C4-2B (cell line): ENCODE results near the gene LRCH3.

ENCODE experiments used
- ZFX ChIP-seq: fragments of 450-650 bp; IDR thresholded peaks from 2 replicates; pipeline ENCODE4 v1.6.1; 2017
- TF ChIP-seq, protein P1 (sequence below): fragments of 450-650 bp; conservative IDR thresholded peaks from 2 replicates; pipeline ENCODE4 v1.5.1; 2017; ENCODE audit warnings: mild to moderate bottlenecking

DNA sequence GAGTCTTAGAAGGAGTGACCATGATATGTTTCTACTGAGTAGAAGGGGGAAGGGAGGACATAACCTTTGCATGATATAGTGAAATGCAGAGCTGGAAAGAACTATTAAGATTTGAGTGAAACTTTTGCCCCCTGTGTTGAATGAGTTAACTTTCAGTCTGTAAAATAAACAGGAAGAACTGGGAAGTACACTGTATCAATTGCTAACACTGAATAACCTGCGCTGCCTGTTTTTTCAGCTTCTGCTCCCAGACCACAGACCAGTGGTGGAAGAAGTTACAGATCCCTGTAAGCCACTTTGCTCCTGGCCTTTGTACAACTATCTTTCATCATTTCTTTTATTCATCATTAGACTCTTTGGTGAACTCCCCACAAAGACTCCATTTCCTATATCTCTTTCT is 3.6 kb upstream of the LRCH3 start:
- TF ChIP-seq, protein P1, sequence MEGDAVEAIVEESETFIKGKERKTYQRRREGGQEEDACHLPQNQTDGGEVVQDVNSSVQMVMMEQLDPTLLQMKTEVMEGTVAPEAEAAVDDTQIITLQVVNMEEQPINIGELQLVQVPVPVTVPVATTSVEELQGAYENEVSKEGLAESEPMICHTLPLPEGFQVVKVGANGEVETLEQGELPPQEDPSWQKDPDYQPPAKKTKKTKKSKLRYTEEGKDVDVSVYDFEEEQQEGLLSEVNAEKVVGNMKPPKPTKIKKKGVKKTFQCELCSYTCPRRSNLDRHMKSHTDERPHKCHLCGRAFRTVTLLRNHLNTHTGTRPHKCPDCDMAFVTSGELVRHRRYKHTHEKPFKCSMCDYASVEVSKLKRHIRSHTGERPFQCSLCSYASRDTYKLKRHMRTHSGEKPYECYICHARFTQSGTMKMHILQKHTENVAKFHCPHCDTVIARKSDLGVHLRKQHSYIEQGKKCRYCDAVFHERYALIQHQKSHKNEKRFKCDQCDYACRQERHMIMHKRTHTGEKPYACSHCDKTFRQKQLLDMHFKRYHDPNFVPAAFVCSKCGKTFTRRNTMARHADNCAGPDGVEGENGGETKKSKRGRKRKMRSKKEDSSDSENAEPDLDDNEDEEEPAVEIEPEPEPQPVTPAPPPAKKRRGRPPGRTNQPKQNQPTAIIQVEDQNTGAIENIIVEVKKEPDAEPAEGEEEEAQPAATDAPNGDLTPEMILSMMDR, result no peak
- no peak for TF ChIP-seq ZFX
